Measurements from ENCODE around the gene SLC25A24.
"Not testable (repeated sequence)": the region's sequence is repeated elsewhere in the genome, so short reads cannot be mapped to it uniquely, and the experiment has no call there.

GRCh38 chr1:108232183-108232582 is 32.0 kb upstream of the SLC25A24 start:
- TF ChIP-seq CTCF (IDR thresholded peaks at IDR 0.05; ENCODE audit: low read depth, low read length, poor library complexity, severe bottlenecking); EZH2phosphoT487 (IDR thresholded peaks at IDR 0.05; ENCODE audit: borderline replicate concordance, low read length): not testable (repeated sequence)

All from DOHH2 (cell line).